ENCODE data around the gene PSMC1.
"Not testable (repeated sequence)": the region's sequence is repeated elsewhere in the genome, so short reads cannot be mapped to it uniquely, and the experiment has no call there.

The PSMC1 gene

DNA sequence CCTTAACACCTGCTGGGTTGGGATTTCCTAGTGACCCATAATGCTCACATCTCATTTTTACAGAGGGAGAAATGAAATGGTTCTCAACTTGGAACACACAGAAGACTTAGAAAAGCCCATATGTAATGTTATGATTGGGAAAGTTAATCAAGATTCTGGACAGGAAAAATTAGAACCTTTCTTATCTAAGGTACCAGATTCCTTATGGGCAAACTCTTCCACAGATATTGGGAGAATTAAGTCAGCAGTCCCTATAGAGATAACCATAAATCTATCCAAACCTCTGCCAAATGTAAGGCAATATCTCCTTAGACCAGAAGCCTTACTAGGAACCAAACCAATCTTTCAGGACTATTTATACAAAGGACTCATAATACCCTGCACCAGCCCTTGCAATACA lies 13.9 kb upstream of the PSMC1 start:
- DNase-seq (ENCODE audit: low spot score): no peak
- TF ChIP-seq, protein P1, sequence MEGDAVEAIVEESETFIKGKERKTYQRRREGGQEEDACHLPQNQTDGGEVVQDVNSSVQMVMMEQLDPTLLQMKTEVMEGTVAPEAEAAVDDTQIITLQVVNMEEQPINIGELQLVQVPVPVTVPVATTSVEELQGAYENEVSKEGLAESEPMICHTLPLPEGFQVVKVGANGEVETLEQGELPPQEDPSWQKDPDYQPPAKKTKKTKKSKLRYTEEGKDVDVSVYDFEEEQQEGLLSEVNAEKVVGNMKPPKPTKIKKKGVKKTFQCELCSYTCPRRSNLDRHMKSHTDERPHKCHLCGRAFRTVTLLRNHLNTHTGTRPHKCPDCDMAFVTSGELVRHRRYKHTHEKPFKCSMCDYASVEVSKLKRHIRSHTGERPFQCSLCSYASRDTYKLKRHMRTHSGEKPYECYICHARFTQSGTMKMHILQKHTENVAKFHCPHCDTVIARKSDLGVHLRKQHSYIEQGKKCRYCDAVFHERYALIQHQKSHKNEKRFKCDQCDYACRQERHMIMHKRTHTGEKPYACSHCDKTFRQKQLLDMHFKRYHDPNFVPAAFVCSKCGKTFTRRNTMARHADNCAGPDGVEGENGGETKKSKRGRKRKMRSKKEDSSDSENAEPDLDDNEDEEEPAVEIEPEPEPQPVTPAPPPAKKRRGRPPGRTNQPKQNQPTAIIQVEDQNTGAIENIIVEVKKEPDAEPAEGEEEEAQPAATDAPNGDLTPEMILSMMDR (IDR thresholded peaks at IDR 0.05; ENCODE audit: borderline replicate concordance, control extremely low read depth, extremely low read depth, insufficient read depth, missing control alignments): no peak
- in situ Hi-C loops (cut with MboI; ENCODE audit: low sequenced_read_pairs, unreplicated experiment): no loop called here

DNA sequence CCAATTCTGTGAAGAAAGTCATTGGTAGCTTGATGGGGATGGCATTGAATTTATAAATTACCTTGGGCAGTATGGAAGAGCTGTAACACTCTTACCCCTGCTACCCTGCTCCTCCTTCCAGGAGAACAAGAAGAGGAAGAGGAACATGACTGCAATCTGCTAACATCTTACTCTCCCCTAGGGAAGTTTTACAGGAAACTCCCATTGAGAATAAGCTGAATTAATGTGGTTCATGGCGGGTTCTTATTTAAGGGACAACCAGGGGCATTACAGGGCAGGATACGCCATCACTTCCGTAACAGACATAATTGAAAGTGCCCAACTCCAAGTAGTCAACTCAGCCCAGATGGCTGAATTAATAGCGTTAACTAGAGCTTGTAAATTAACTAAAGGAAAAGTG lies 9.4 kb upstream of the PSMC1 start:
- no peak for DNase-seq (ENCODE audit: low spot score)
- in situ Hi-C loops (cut with MboI; ENCODE audit: low sequenced_read_pairs, unreplicated experiment): no loop called here
- TF ChIP-seq, protein P1 (IDR thresholded peaks at IDR 0.05; ENCODE audit: borderline replicate concordance, control extremely low read depth, extremely low read depth, insufficient read depth, missing control alignments): no peak

DNA sequence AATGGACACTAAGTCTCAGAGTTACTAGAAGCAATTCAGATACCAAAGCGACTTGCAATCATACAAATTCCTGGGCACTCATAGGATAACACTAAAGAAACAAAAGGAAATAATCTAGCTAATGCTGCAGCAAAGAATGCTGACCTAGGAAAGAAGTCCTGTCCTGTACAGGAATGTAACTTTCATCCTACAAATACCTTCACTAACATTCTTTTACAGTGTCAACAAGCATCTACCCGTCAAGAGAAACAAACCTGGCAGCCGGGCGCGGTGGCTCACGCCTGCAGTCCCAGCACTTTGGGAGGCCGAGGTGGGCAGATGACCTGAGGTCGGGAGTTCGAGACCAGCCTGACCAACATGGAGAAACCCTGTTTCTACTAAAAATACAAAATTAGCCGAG lies 8.9 kb upstream of the PSMC1 start:
- in situ Hi-C loops (cut with MboI; ENCODE audit: low sequenced_read_pairs, unreplicated experiment): not testable (repeated sequence)

DNA sequence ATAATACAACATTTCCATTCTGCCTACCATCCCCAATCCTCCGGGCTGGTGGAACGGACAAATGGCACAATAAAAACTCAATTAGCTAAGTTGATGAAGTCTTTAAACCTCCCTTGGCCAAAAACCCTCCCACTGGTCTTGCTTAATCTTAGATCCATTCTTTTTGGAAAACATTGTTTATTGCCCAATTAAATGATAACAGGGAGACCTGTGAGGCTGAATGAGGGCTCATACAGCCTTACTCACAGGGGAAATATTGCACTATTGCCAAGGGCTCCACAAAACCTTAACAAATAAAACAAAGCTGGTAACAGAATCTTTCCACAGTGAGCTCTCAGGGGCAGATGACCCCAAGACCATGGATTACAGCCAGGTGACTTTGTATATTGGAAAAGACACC lies 7.8 kb upstream of the PSMC1 start:
- in situ Hi-C loops (cut with MboI; ENCODE audit: low sequenced_read_pairs, unreplicated experiment): no loop called here
- DNase-seq (ENCODE audit: low spot score): no peak
- TF ChIP-seq, protein P1 (IDR thresholded peaks at IDR 0.05; ENCODE audit: borderline replicate concordance, control extremely low read depth, extremely low read depth, insufficient read depth, missing control alignments): no peak

More for the DNA sequence above, 8.9 kb upstream of the PSMC1 start:
- DNase-seq (ENCODE audit: low spot score): not testable (repeated sequence)

DNA sequence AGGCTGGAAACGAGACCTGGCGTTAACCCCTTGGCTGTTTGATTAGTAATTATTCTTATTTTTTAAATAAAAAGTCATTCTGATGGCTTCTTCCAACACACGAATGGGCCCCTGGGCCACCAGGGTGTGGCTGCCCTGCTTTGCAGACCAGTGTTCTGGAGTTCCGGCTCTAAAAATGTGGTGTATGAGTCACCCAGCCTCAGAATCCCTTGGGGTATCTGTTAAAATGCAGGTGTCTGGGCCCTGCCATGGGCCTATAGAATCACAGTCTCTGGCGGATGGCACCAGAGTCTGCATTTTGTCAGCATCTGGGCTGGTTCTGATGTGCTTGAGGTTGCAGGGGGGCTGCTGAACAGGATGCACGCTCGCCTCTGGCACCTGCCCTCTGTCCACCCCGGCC lies 2.5 kb upstream of the PSMC1 start:
- TF ChIP-seq, protein P1 (IDR thresholded peaks at IDR 0.05; ENCODE audit: borderline replicate concordance, control extremely low read depth, extremely low read depth, insufficient read depth, missing control alignments): no peak
- no peak for DNase-seq (ENCODE audit: low spot score)
- in situ Hi-C loops (cut with MboI; ENCODE audit: low sequenced_read_pairs, unreplicated experiment): no loop called here

DNA sequence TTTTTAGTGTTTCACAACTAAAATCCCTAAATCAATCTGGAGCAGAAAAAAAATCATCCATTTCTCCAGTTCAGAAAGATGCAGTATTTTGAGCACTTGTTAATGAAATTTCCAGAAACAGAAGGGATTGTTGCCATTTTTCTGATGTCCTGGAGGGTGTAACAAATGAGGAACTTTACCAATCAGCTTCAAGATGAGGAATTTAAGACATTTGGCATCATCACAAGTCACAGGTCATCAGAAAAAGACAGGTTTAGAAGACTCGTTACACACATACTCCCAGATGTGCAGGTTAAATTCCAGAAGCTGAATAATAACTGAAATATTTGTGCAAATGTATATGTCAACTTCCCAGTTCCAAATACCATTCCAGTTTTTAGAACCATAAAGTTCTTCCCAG lies 482 bp upstream of the PSMC1 start:
- in situ Hi-C loops (cut with MboI; ENCODE audit: low sequenced_read_pairs, unreplicated experiment): no loop called here
- TF ChIP-seq, protein P1 (IDR thresholded peaks at IDR 0.05; ENCODE audit: borderline replicate concordance, control extremely low read depth, extremely low read depth, insufficient read depth, missing control alignments): no peak
- no peak for DNase-seq (ENCODE audit: low spot score)

DNA sequence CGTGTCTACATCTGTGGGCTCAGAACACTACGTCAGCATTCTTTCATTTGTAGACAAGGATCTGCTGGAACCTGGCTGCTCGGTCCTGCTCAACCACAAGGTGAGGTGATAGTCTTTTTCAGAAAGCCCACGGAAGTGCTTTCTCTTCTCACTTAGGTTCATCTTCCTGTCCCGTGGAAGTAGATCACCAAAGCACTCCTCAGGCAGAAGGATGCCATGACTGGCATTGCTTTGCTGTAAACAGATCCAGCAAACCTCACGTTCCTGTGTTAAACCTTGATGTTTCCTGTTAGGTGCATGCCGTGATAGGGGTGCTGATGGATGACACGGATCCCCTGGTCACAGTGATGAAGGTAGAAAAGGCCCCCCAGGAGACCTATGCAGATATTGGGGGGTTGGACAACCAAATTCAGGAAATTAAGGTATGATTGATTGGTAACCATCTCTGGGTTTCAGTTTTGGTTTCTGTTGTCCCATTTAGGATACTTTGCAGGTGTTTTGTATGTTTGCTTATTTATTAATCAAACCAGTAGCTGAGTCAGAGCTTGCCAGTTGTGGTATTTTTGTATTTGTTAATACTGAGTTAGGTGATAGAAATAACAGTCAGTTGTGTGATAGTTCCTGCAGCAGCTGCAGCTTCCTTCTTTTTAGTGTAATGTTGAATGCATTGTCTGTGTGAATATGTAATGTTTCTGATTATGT lies 7.5 kb downstream of the PSMC1 start:
- DNase-seq (ENCODE audit: low spot score): no peak
- in situ Hi-C loops (cut with MboI; ENCODE audit: low sequenced_read_pairs, unreplicated experiment): no loop called here
- TF ChIP-seq, protein P1 (IDR thresholded peaks at IDR 0.05; ENCODE audit: borderline replicate concordance, control extremely low read depth, extremely low read depth, insufficient read depth, missing control alignments): no peak
